HFFc6 (cell line): ENCODE results near the gene OXCT2. TPM values are rescaled to one million over a fixed set of nuclear protein-coding genes. Genes with fewer than 3 reads are reported as not detected.
"Not testable (repeated sequence)": the region's sequence is repeated elsewhere in the genome, so short reads cannot be mapped to it uniquely, and the experiment has no call there.

Experiments
- DNase-seq: peaks from one replicate; pipeline ENCODE4 v3.0.0-alpha.2; 2018
- H3K27ac Mint-ChIP-seq: 2 replicates; pipeline ENCODE4 v1.8.0; 2020; ENCODE audit warnings: mild to moderate bottlenecking, mixed read lengths
- H3K27me3 Mint-ChIP-seq: 2 replicates; pipeline ENCODE4 v1.8.0; 2021; ENCODE audit warnings: mild to moderate bottlenecking, moderate library complexity, mixed read lengths; ENCODE audit not compliant: insufficient read depth
- H3K36me3 Mint-ChIP-seq: 2 replicates; pipeline ENCODE4 v1.8.0; 2021; ENCODE audit warnings: low read depth, mixed read lengths
- H3K4me1 Mint-ChIP-seq: 2 replicates; pipeline ENCODE4 v1.8.0; 2020; ENCODE audit warnings: low read depth, mixed read lengths
- H3K4me3 Mint-ChIP-seq: 2 replicates; pipeline ENCODE4 v1.8.0; 2020; ENCODE audit warnings: mild to moderate bottlenecking, moderate library complexity, mixed read lengths
- H3K9me3 Mint-ChIP-seq: 2 replicates; pipeline ENCODE4 v1.8.0; 2020; ENCODE audit warnings: mild to moderate bottlenecking, mixed read lengths
- total RNA-seq, 6 experiments: library from RNA; stranded (reverse); fragmentation: NEBNext Ultra II Directional; extraction: Animal tissue kit (Norgen Biotek cat#: 25700); gene quantifications; 2 replicates in 1 of 6; 3 replicates in 5 of 6; pipeline ENCODE4 v1.2.3, GENCODE V29; 2021
- TF ChIP-seq, protein P1 (sequence below): fragments of 200-600 bp; sonication (generic); IDR thresholded peaks from 2 replicates; pipeline ENCODE4 v1.5.0; 2021; ENCODE audit warnings: antibody characterized with exemption, mild to moderate bottlenecking

OXCT2 gene
- total RNA-seq, 6 experiments from 2014 or later = 0.81 to 2.3 (median 1.4) TPM

DNA sequence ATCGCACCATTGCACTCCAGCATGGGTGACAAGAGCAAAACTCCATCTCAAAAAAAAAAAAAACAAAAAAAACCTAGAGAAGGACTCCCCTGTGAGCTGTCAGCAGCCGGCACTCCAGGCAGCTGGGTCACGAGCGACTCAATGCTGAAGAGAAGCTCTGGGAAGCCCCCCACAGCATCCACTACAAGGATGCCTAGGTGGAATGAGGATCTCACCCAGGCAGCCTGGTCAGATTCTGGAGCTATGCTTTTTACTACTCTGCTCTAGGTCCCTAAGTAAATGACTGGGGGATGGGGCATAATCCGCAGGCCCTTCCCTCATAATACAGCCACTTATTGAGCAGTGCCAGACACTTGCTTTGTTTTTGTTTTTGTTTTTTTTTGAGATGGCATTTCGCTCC is 11.0 kb upstream of the OXCT2 start:
- H3K27me3 Mint-ChIP-seq = peaks cover 31% of the 10 kb centered on the region
- H3K4me3 Mint-ChIP-seq = no peak overlapping the region
- no peak for DNase-seq
- H3K36me3 Mint-ChIP-seq = no peaks in the 10 kb centered on the region
- no peaks in the 10 kb centered on the region for H3K4me1 Mint-ChIP-seq
- H3K9me3 Mint-ChIP-seq = no peaks in the 10 kb centered on the region
- TF ChIP-seq, protein P1, sequence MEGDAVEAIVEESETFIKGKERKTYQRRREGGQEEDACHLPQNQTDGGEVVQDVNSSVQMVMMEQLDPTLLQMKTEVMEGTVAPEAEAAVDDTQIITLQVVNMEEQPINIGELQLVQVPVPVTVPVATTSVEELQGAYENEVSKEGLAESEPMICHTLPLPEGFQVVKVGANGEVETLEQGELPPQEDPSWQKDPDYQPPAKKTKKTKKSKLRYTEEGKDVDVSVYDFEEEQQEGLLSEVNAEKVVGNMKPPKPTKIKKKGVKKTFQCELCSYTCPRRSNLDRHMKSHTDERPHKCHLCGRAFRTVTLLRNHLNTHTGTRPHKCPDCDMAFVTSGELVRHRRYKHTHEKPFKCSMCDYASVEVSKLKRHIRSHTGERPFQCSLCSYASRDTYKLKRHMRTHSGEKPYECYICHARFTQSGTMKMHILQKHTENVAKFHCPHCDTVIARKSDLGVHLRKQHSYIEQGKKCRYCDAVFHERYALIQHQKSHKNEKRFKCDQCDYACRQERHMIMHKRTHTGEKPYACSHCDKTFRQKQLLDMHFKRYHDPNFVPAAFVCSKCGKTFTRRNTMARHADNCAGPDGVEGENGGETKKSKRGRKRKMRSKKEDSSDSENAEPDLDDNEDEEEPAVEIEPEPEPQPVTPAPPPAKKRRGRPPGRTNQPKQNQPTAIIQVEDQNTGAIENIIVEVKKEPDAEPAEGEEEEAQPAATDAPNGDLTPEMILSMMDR = no peak
- no peak overlapping the region for H3K27ac Mint-ChIP-seq

DNA sequence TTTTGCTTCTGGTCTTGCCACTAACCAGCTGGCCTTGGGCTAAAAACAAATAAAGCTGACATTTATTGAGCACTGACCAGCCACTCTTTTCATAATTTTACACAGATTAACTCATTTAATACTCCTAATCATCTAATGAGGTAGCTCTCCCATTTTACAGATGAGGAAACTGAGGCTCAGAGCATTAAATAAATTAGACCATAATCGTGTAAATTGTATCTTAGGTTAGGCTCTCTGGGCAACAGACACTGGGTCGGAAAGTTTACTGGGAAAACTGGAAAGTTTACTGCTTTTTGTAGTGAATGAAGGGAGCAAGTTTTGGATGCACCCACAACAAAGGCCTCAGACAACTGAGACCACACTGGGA is 10.2 kb upstream of the OXCT2 start:
- no peaks in the 10 kb centered on the region for H3K4me1 Mint-ChIP-seq
- no peak overlapping the region for H3K27ac Mint-ChIP-seq
- H3K36me3 Mint-ChIP-seq = no peaks in the 10 kb centered on the region
- peaks cover 28% of the 10 kb centered on the region for H3K27me3 Mint-ChIP-seq
- TF ChIP-seq, protein P1 = no peak
- DNase-seq = no peak
- no peaks in the 10 kb centered on the region for H3K9me3 Mint-ChIP-seq
- no peak overlapping the region for H3K4me3 Mint-ChIP-seq

DNA sequence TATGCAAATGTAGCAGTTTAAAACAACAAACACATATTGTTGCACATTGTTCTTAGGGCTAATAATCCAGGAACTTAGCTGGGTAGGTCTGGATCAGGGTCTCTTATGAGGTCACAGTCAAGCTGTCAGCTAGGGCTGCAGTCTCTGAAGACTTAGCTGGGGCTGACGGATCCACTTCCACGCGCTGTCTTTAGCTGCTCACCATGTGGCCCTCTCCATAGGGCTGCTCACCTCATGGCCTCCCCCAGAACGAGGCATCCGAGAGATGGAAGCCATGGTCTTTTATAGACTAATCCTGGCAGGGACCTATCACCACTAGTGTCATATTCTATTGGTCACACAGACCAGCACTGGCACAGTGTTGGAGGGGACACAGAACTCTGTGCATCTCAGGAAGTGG is 8.7 kb upstream of the OXCT2 start:
- Mint-ChIP-seq H3K27ac (no peak overlapping the region), H3K36me3 (no peaks in the 10 kb centered on the region), H3K4me1 (no peaks in the 10 kb centered on the region), H3K27me3 (peaks cover 30% of the 10 kb centered on the region), H3K4me3 (no peak overlapping the region), H3K9me3 (no peaks in the 10 kb centered on the region)
- TF ChIP-seq, protein P1 = no peak
- DNase-seq = no peak

DNA sequence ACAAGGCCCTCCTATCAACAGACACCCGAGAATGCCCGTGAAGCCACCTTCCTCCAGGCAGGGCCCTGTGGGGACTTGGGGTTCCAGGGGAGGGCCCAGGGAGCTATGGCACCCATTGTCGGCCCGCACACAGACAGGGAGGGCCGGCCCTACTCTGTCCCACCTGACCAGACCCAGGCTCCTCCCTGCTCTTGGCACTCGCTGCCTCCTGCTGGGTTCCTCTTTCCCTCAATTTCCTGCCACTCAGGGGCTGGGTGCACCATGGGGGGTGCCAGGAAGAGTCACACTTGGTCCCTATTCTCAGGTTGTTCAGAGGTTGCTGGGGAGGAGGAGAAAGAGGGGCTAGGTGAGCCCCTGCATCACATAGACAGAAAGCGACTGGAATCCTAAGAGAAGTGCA is 8.0 kb upstream of the OXCT2 start:
- no peak for DNase-seq
- peaks cover 30% of the 10 kb centered on the region for H3K27me3 Mint-ChIP-seq
- TF ChIP-seq, protein P1 = no peak
- H3K36me3 Mint-ChIP-seq = no peaks in the 10 kb centered on the region
- H3K4me3 Mint-ChIP-seq = no peak overlapping the region
- no peaks in the 10 kb centered on the region for H3K4me1 Mint-ChIP-seq
- no peak overlapping the region for H3K27ac Mint-ChIP-seq
- H3K9me3 Mint-ChIP-seq = no peaks in the 10 kb centered on the region

DNA sequence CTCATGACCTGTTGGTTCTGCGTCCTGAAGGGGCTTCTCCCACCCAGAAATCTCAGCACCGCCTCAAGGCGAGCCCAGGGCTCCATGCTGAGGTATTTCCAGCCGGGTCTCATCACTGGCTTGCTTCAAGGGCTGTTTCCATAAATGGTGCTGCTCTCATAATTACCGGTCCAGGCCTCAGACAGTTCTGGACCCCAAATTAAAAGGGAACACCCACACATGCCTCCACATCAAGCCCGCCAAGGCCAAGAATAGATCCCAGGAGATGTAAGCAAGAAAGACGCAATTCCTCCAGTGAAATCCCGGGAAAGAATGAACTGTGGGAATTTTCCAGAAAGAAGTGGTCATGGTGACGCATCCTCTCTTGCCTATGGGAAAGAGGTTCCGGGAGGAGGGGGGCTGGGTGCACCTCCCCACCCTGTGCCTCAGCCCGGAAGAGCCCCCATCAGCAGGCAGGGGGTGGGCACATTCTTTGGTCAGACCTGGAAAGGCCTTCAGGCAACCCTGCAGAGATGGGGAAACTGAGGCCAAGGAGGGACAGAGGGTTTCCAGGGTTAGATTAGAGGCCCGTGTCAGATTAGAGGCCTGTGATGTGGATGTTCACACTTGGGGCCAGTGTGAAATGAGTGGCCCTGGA is 7.4 kb upstream of the OXCT2 start:
- DNase-seq, H3K4me3 Mint-ChIP-seq, H3K36me3 Mint-ChIP-seq, H3K4me1 Mint-ChIP-seq, H3K9me3 Mint-ChIP-seq, H3K27ac Mint-ChIP-seq: not testable (repeated sequence)
- peaks cover 26% of the 10 kb centered on the region for H3K27me3 Mint-ChIP-seq

DNA sequence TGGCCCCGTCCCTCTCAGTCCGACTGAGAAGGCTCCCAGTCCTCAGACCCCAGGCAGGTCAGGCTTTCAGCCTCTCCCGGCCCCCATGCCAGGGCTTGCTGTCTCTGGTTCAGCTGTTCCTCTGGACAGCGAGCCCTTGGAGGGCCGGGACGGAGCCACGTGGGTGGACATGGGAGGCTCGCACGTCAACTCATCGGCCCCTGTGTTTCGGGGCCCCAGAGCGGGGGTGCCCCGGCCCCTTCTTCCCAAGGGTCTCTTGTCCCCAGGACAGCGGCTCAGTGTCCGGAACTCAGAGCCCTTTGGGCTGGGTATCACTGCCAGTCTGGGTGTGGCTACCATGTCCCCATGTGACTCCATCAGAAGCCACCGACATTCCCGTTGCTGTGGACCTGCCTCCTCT is 6.7 kb upstream of the OXCT2 start:
- not testable (repeated sequence) for DNase-seq, H3K9me3 Mint-ChIP-seq, H3K4me1 Mint-ChIP-seq, H3K27ac Mint-ChIP-seq, H3K36me3 Mint-ChIP-seq, H3K4me3 Mint-ChIP-seq
- H3K27me3 Mint-ChIP-seq = peaks cover 19% of the 10 kb centered on the region

DNA sequence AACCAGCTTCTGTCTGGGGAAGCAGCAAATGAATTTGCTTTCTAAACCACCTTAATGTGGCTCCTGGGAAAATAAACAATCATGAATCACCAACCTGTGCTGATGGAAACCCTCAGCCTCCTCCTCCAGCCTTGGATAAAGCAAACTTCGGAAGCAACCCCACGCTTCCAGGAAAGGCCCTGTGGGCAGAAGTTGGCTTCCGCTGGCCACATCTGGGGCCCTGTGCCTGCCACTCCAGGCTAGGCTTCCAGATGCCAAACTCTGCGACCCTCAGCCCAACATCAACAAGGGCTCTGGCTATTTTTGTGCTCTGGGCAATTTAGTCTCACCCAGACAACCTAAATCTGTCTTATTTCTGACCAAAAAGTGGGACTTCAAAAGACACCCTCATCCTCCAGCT is 6.2 kb upstream of the OXCT2 start:
- peaks cover 16% of the 10 kb centered on the region for H3K27me3 Mint-ChIP-seq
- H3K9me3 Mint-ChIP-seq = no peaks in the 10 kb centered on the region
- no peak for DNase-seq
- H3K4me3 Mint-ChIP-seq = no peak overlapping the region
- no peaks in the 10 kb centered on the region for H3K36me3 Mint-ChIP-seq
- no peaks in the 10 kb centered on the region for H3K4me1 Mint-ChIP-seq
- no peak overlapping the region for H3K27ac Mint-ChIP-seq
- TF ChIP-seq, protein P1 = no peak
